Ovary (tissue), 3 donors: ENCODE data around the gene NNAT.

Experiments
- POLR2A ChIP-seq: fragments of 450-650 bp; IDR thresholded peaks from one replicate; pipeline ENCODE4 v1.6.1; 2017; ENCODE audit warnings: antibody characterized with exemption, mild to moderate bottlenecking, moderate library complexity
- TF ChIP-seq, protein P1 (sequence below), 3 donors: fragments of 450-650 bp in 2 of 3; fragments of 200-600 bp in 1 of 3; IDR thresholded peaks; one replicate each; pipeline versions ENCODE4 v1.5.1 to v1.8.0; 2016 to 2022; ENCODE audit warnings: antibody characterized with exemption in 3 of 3, mild to moderate bottlenecking in 1 of 3
- donor health status: DM: no; HTN: no; CAD: no.

DNA sequence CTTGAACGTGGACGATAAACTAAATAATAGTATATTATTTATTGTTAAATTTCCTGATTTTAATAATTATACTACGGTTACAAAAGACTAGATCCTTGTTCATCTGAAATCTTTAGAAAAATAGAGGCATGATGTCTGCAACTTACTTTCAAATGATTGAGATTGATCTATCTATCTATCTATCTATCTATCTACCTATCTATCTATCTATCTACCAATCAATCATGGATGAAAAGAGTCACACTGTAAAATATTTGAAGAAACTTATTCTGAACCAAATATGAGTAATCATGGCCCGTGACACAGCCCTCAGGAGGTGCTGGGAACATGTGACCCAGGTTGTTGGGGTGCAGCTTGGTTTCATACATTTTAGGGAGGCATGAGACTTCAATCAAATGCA, 18.4 kb downstream of the NNAT start:
- TF ChIP-seq, protein P1, sequence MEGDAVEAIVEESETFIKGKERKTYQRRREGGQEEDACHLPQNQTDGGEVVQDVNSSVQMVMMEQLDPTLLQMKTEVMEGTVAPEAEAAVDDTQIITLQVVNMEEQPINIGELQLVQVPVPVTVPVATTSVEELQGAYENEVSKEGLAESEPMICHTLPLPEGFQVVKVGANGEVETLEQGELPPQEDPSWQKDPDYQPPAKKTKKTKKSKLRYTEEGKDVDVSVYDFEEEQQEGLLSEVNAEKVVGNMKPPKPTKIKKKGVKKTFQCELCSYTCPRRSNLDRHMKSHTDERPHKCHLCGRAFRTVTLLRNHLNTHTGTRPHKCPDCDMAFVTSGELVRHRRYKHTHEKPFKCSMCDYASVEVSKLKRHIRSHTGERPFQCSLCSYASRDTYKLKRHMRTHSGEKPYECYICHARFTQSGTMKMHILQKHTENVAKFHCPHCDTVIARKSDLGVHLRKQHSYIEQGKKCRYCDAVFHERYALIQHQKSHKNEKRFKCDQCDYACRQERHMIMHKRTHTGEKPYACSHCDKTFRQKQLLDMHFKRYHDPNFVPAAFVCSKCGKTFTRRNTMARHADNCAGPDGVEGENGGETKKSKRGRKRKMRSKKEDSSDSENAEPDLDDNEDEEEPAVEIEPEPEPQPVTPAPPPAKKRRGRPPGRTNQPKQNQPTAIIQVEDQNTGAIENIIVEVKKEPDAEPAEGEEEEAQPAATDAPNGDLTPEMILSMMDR (IDR thresholded peaks at IDR 0.05), result no peak
- TF ChIP-seq POLR2A, result no peak
